Testis (tissue), 3 donors: ENCODE data around the gene KRT13. TPM values are rescaled to one million over a fixed set of nuclear protein-coding genes. Genes with fewer than 3 reads are reported as not detected.

Experiments
- DNase-seq: peaks from one replicate; pipeline ENCODE4 v3.0.0-alpha.2; 2019
- H3K27ac ChIP-seq, 2 donors: fragments of 200-600 bp; sonication (generic); one replicate each; pipeline ENCODE4 v1.5.1; 2019
- H3K27me3 ChIP-seq: fragments of 200-600 bp; sonication (generic); one replicate; pipeline ENCODE4 v1.5.1; 2019
- H3K36me3 ChIP-seq: fragments of 200-600 bp; sonication (generic); one replicate; pipeline ENCODE4 v1.5.1; 2017; ENCODE audit warnings: low read depth; ENCODE audit errors: missing control alignments
- H3K4me1 ChIP-seq: fragments of 200-600 bp; sonication (generic); one replicate; pipeline ENCODE4 v1.5.1; 2019
- H3K4me3 ChIP-seq, 2 donors: fragments of 200-600 bp; sonication (generic); one replicate each; pipeline ENCODE4 v1.5.1; 2017 to 2019
- H3K9me3 ChIP-seq: fragments of 200-600 bp; sonication (generic); one replicate; pipeline ENCODE4 v1.5.1; 2017
- CTCF ChIP-seq, 3 experiments: fragments of 450-650 bp in 2 of 3; fragments of 200-600 bp in 1 of 3; sonication (generic) in 1 of 3; IDR thresholded peaks; one replicate each; pipeline ENCODE4 v1.5.1; 2016 to 2019; ENCODE audit warnings: antibody characterized with exemption in 3 of 3, mild to moderate bottlenecking in 2 of 3, moderate library complexity in 1 of 3
- POLR2A ChIP-seq: fragments of 450-650 bp; IDR thresholded peaks from one replicate; pipeline ENCODE4 v1.6.1; 2017; ENCODE audit warnings: antibody characterized with exemption, mild to moderate bottlenecking, moderate library complexity
- WGBS, 2 donors: methylation state at CpG; one replicate each; pipeline ENCODE4 v1.1.5; 2018; 5-methylcytosine and 5-hydroxymethylcytosine counted together
- intact Hi-C: fragments of 100-400 bp; cut with DNase I; formaldehyde crosslinking; loops from one replicate; pipeline ENCODE4 v1.15.1; 2023; ENCODE audit warnings: low total_unique reads
- polyA plus RNA-seq: library from polyadenylated mRNA; stranded (reverse); fragments of 350-450 nt; fragmentation: Illumina TruSeq; extraction: RNeasy Lipid Tissue Mini Kit (QIAGEN cat#74804); gene quantifications from one replicate; pipeline ENCODE4 v1.2.3, GENCODE V29; 2014; ENCODE audit warnings: low read depth, low replicate concordance; ENCODE audit not compliant: insufficient read depth
- total RNA-seq, 2 donors: library from RNA; depleted of rRNA; stranded (reverse); fragments of >200 nt; gene quantifications; one replicate each; pipeline ENCODE4 v1.2.3, GENCODE V29; 2016

The KRT13 gene
- total and polyA plus RNA-seq, 3 donors from 2014 or later: 2.4 to 21.4 (median 7.7) TPM

DNA sequence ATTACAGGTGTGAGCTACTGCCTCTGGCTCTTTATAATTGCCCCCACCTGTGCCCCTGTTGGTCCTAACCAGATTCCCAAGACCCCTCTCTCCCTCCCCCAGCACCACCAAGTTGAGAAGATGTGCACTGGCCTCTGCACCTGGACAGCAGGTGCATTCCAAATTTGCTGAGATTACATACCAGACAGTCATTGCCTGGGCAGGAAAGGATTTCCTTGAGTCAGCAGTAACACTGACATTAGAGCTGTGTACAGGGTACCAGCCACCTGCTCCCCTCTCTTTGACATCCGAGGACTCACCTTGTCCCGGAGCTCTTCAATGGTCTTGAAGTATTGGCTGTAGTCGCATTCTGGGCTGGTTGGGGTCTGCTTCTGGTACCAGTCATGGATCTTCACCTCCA lies 12.6 kb upstream of the KRT13 start:
- no peak overlapping the region for H3K4me3 ChIP-seq
- intact Hi-C loops: no loop called here
- H3K27me3 ChIP-seq: no peaks in the 10 kb centered on the region
- peaks cover 6% of the 10 kb centered on the region for H3K4me1 ChIP-seq
- no peaks in the 10 kb centered on the region for H3K36me3 ChIP-seq
- H3K27ac ChIP-seq: no peak overlapping the region
- TF ChIP-seq POLR2A (no peak), CTCF (IDR thresholded peaks at IDR 0.05) (no peak)
- DNase-seq: no peak
- no peaks in the 10 kb centered on the region for H3K9me3 ChIP-seq
- 98% methylated on average over 3 of the region's 3 CpGs; no CpG with 5 or more reads in 1 of the 2 donors for WGBS, 2 donors

DNA sequence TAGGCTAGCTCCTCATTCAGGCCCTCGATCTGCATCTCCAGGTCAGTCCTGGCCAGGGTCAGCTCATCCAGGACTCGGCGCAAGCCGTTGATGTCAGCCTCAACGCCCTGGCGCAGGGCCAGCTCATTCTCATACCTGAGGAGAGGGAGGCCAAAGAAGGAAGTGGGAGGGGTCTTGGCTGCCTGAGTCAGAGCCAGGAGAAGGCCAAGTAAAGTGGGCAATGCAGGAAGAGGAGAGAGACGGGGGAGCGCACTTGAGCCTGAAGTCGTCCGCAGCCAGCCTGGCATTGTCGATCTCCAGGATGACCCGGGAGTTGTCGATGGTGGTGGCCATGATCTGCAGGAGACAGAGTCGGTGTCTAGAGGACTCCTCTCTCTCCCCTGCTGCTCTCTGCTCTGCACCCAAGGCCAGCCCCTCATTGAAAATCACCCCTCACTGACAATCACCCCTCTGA lies 11.4 kb upstream of the KRT13 start:
- no peak for TF ChIP-seq POLR2A
- H3K27ac ChIP-seq: no peak overlapping the region
- 90 to 92% methylated on average over 13 to 14 of the region's 14 CpGs for WGBS, 2 donors
- intact Hi-C loops: no loop called here
- no peaks in the 10 kb centered on the region for H3K36me3 ChIP-seq
- no peak overlapping the region for H3K4me3 ChIP-seq
- peaks cover 6% of the 10 kb centered on the region for H3K4me1 ChIP-seq
- no peaks in the 10 kb centered on the region for H3K27me3 ChIP-seq
- H3K9me3 ChIP-seq: no peaks in the 10 kb centered on the region
- DNase-seq: no peak

DNA sequence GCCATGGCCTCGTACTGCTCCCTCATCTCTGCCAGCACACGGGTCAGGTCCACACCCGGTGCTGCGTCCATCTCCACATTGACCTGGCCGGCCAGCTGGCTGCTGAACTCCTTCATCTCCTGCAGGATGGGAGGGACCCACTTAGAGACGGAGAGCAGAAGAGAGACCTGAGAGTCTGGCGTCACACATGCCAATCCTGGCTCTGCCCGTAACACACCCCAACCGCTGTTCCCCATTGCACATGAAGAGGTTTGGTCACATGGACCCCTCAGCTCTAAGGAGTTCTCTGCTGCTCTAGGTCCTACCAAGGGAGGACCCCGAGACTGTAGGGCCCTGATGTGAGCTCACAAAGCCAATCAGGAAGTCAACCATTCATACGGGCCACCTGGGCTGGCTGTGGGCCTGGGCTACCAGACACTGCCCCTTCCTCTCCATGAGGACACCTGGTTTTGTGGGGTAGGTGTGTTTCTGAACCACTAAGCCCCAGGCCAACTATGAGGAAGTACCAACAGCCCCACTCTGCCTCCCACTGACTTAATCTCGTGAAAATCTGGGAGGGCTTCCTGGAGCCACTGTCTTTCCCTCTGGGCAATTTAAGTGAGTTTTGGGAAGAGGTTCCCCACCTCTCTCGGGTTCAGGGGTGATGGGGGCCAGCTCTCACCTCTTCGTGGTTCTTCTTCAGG lies 10.9 kb upstream of the KRT13 start:
- Histone ChIP-seq H3K9me3 (no peaks in the 10 kb centered on the region), H3K27ac (no peak overlapping the region), H3K27me3 (no peaks in the 10 kb centered on the region), H3K4me3 (no peak overlapping the region), H3K4me1 (peaks cover 9% of the 10 kb centered on the region), H3K36me3 (no peaks in the 10 kb centered on the region)
- intact Hi-C loops: no loop called here
- DNase-seq: no peak
- no peak for TF ChIP-seq CTCF (IDR thresholded peaks at IDR 0.05)
- TF ChIP-seq POLR2A: no peak
- 93 to 94% methylated on average over 12 to 14 of the region's 14 CpGs for WGBS, 2 donors

- no peak for TF ChIP-seq CTCF (IDR thresholded peaks at IDR 0.05)
- TF ChIP-seq POLR2A: no peak
- intact Hi-C loops: no loop called here
- WGBS, 2 donors: 63 to 78% methylated on average over 5 of the region's 5 CpGs
- Histone ChIP-seq H3K27me3 (no peaks in the 10 kb centered on the region), H3K27ac (no peak overlapping the region), H3K9me3 (no peaks in the 10 kb centered on the region), H3K4me3 (no peak overlapping the region), H3K4me1 (peaks cover 7% of the 10 kb centered on the region), H3K36me3 (no peaks in the 10 kb centered on the region)
- DNase-seq: no peak
These were observed 7.7 kb upstream of the KRT13 start for GRCh38 chr17:41513168-41513547.

DNA sequence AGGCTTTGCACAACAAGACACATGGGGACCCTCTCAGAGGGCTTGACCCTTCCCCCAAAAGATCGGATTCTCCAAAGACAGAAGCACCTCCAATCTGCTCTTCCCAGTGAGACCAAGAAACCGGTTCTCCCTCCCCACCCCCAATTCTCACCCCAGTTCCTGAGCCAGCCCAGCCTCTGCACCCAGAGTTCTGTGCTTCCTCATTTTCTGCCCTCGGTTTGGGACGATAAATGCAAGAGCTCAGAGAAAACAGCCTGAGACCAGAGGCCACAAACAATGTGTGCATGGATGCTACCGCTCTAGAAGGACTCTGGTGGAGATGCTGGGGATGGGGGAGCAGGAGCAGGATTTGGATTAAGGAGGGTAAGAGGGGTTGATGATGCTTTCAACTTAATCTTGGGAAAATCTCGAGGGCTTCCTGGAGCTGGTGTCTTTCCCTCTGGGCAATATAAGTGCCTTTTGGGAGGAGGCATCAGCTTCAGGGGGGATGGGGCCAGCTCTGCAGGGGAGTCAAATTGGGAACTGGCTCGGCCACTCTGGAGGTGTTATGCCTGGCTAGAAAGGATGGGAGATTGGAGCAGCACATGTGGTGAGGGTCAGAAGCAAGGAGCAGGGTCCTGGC lies 7.2 kb upstream of the KRT13 start:
- Histone ChIP-seq H3K27ac (no peak overlapping the region), H3K36me3 (no peaks in the 10 kb centered on the region), H3K4me1 (peaks cover 7% of the 10 kb centered on the region), H3K27me3 (no peaks in the 10 kb centered on the region), H3K9me3 (no peaks in the 10 kb centered on the region), H3K4me3 (no peak overlapping the region)
- 62 to 72% methylated on average over 6 to 7 of the region's 7 CpGs for WGBS, 2 donors
- intact Hi-C loops: no loop called here
- DNase-seq: no peak
- no peak for TF ChIP-seq CTCF (IDR thresholded peaks at IDR 0.05)
- no peak for TF ChIP-seq POLR2A
